SK-N-SH treated with all-trans-retinoic acid at 6 μM for 48 hours (cell line): Measurements from ENCODE around the gene BTG1.

ENCODE experiments used
- ATAC-seq: fragments of 200-7000 bp; cut with Tn5 transposase; 3 replicates; pipeline ENCODE4 v1.9.1; 2020; ENCODE audit warnings: mild to moderate bottlenecking, moderate library complexity
- ARNTL ChIP-seq: fragments of 450-650 bp; formaldehyde crosslinking; IDR thresholded peaks from 2 replicates; pipeline ENCODE4 v1.5.0; 2020; ENCODE audit warnings: low read depth, mild to moderate bottlenecking, moderate library complexity, borderline replicate concordance
- BACH2 ChIP-seq: fragments of 250-450 bp; sonication (Bioruptor Pico); IDR thresholded peaks from 2 replicates; pipeline ENCODE4 v1.9.0; 2021; ENCODE audit warnings: mild to moderate bottlenecking, borderline replicate concordance
- CREB5 ChIP-seq: fragments of 250-450 bp; sonication (Bioruptor Pico); IDR thresholded peaks from 2 replicates; pipeline ENCODE4 v1.5.1; 2020; ENCODE audit warnings: low read depth, mild to moderate bottlenecking, moderate library complexity
- CSDC2 ChIP-seq: fragments of 250-450 bp; sonication (Bioruptor Pico); IDR thresholded peaks from 2 replicates; pipeline ENCODE4 v1.5.0; 2020; ENCODE audit warnings: mild to moderate bottlenecking, moderate library complexity
- CSRNP3 ChIP-seq: fragments of 250-450 bp; sonication (Bioruptor Pico); IDR thresholded peaks from 2 replicates; pipeline ENCODE4 v1.5.1; 2021; ENCODE audit warnings: mild to moderate bottlenecking, moderate library complexity
- ESRRG ChIP-seq: fragments of 250-450 bp; sonication (Bioruptor Pico); IDR thresholded peaks from 2 replicates; pipeline ENCODE4 v1.6.1; 2021; ENCODE audit warnings: mild to moderate bottlenecking
- GLIS3 ChIP-seq: fragments of 250-450 bp; sonication (Bioruptor Pico); IDR thresholded peaks from 2 replicates; pipeline ENCODE4 v1.5.0; 2020; ENCODE audit warnings: mild to moderate bottlenecking, moderate library complexity
- ISL1 ChIP-seq: fragments of 250-450 bp; sonication (Bioruptor Pico); IDR thresholded peaks from 2 replicates; pipeline ENCODE4 v2.1.2; 2022; ENCODE audit warnings: mild to moderate bottlenecking, moderate library complexity
- OSR1 ChIP-seq: fragments of 250-450 bp; sonication (Bioruptor Pico); IDR thresholded peaks from 2 replicates; pipeline ENCODE4 v1.8.0; 2022; ENCODE audit warnings: moderate library complexity, mild to moderate bottlenecking, inconsistent platforms
- PATZ1 ChIP-seq: fragments of 250-450 bp; sonication (Bioruptor Pico); IDR thresholded peaks from 2 replicates; pipeline ENCODE4 v1.8.0; 2020; ENCODE audit warnings: mild to moderate bottlenecking, moderate library complexity, borderline replicate concordance
- POU6F1 ChIP-seq: fragments of 250-450 bp; sonication (Bioruptor Pico); IDR thresholded peaks from 2 replicates; pipeline ENCODE4 v1.8.0; 2021; ENCODE audit warnings: low read depth, mild to moderate bottlenecking, moderate library complexity, borderline replicate concordance
- PPARA ChIP-seq: fragments of 250-450 bp; sonication (Bioruptor Pico); IDR thresholded peaks from 2 replicates; pipeline ENCODE4 v1.5.0; 2020; ENCODE audit warnings: mild to moderate bottlenecking, borderline replicate concordance
- RARB ChIP-seq: fragments of 250-450 bp; sonication (Bioruptor Pico); IDR thresholded peaks from 2 replicates; pipeline ENCODE4 v1.8.0; 2021; ENCODE audit warnings: mild to moderate bottlenecking, moderate library complexity
- TCF4 ChIP-seq: fragments of 250-450 bp; sonication (Bioruptor Pico); IDR thresholded peaks from 2 replicates; pipeline ENCODE4 v1.8.0; 2021; ENCODE audit warnings: mild to moderate bottlenecking, moderate library complexity, borderline replicate concordance
- TSHZ2 ChIP-seq: fragments of 250-450 bp; sonication (Bioruptor Pico); IDR thresholded peaks from 2 replicates; pipeline ENCODE4 v1.5.0; 2020; ENCODE audit warnings: mild to moderate bottlenecking, moderate library complexity
- ZFP3 ChIP-seq: fragments of 250-450 bp; sonication (Bioruptor Pico); IDR thresholded peaks from 2 replicates; pipeline ENCODE4 v1.5.0; 2020; ENCODE audit warnings: mild to moderate bottlenecking, moderate library complexity
- ZFP30 ChIP-seq: fragments of 450-650 bp; formaldehyde crosslinking; IDR thresholded peaks from 2 replicates; pipeline ENCODE4 v1.5.0; 2022; ENCODE audit warnings: mild to moderate bottlenecking, moderate library complexity
- ZNF565 ChIP-seq: fragments of 450-650 bp; formaldehyde crosslinking; conservative IDR thresholded peaks from 2 replicates; pipeline ENCODE4 v1.5.0; 2020; ENCODE audit warnings: low read depth, mild to moderate bottlenecking, moderate library complexity
- ZNF70 ChIP-seq: fragments of 450-650 bp; formaldehyde crosslinking; IDR thresholded peaks from 2 replicates; pipeline ENCODE4 v1.5.0; 2020; ENCODE audit warnings: mild to moderate bottlenecking, moderate library complexity
- ZNF8 ChIP-seq: fragments of 450-650 bp; formaldehyde crosslinking; IDR thresholded peaks from 2 replicates; pipeline ENCODE4 v1.5.0; 2020; ENCODE audit warnings: mild to moderate bottlenecking, moderate library complexity

Gene BTG1

GRCh38 chr12:92142251-92142926 lies 3.3 kb downstream of the BTG1 start:
- no peak for TF ChIP-seq CREB5 (CRISPR knock-in tag)
- TF ChIP-seq BACH2 (CRISPR knock-in tag): no peak
- TF ChIP-seq ZNF565 (CRISPR knock-in tag): no peak
- no peak for TF ChIP-seq CSDC2 (CRISPR knock-in tag)
- TF ChIP-seq ZNF70 (CRISPR knock-in tag): no peak
- no peak for TF ChIP-seq TSHZ2
- TF ChIP-seq PATZ1 (CRISPR knock-in tag): no peak
- TF ChIP-seq ZFP3 (CRISPR knock-in tag): no peak
- TF ChIP-seq GLIS3 (CRISPR knock-in tag): no peak
- no peak for TF ChIP-seq ARNTL (CRISPR knock-in tag)
- no peak for TF ChIP-seq CSRNP3
- no peak for TF ChIP-seq ESRRG (CRISPR knock-in tag)
- TF ChIP-seq OSR1 (CRISPR knock-in tag): no peak
- TF ChIP-seq ZNF8 (CRISPR knock-in tag): no peak
- TF ChIP-seq ZFP30: no peak
- TF ChIP-seq PPARA (CRISPR knock-in tag): no peak
- no peak for ATAC-seq

- no peak for ATAC-seq
- no peak for TF ChIP-seq PATZ1 (CRISPR knock-in tag)
- TF ChIP-seq PPARA (CRISPR knock-in tag): no peak
- no peak for TF ChIP-seq ZNF565 (CRISPR knock-in tag)
- TF ChIP-seq TSHZ2: no peak
- no peak for TF ChIP-seq ARNTL (CRISPR knock-in tag)
- no peak for TF ChIP-seq ISL1 (CRISPR knock-in tag)
- TF ChIP-seq GLIS3 (CRISPR knock-in tag): no peak
- no peak for TF ChIP-seq ZFP30
- no peak for TF ChIP-seq ESRRG (CRISPR knock-in tag)
- TF ChIP-seq CREB5 (CRISPR knock-in tag): no peak
- TF ChIP-seq CSRNP3: no peak
- no peak for TF ChIP-seq RARB (CRISPR knock-in tag)
- TF ChIP-seq TCF4 (CRISPR knock-in tag): no peak
- TF ChIP-seq ZNF8 (CRISPR knock-in tag): no peak
- TF ChIP-seq POU6F1 (CRISPR knock-in tag): no peak
Measured at GRCh38 chr12:92141591-92142121, 4.0 kb downstream of the BTG1 start.
